Measurements from ENCODE around the gene NUCB1.

DNA sequence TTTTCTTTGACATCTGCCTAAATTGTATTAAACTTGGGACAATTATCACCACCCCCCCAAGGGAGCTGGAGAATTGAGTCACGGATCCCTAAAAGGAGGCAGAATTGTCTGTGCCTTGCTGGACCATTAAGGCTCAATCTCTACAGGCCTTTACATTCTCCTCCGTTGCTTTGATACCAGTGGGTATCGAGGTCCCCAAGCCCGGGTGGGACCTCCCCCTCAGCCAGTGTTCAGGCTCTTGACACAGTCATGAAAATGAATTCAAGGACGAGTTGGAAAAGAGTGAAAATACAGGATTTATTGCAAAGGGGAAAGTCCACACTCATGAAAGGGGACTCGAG, 22.3 kb upstream of the NUCB1 start:
- TF ChIP-seq, protein P1, sequence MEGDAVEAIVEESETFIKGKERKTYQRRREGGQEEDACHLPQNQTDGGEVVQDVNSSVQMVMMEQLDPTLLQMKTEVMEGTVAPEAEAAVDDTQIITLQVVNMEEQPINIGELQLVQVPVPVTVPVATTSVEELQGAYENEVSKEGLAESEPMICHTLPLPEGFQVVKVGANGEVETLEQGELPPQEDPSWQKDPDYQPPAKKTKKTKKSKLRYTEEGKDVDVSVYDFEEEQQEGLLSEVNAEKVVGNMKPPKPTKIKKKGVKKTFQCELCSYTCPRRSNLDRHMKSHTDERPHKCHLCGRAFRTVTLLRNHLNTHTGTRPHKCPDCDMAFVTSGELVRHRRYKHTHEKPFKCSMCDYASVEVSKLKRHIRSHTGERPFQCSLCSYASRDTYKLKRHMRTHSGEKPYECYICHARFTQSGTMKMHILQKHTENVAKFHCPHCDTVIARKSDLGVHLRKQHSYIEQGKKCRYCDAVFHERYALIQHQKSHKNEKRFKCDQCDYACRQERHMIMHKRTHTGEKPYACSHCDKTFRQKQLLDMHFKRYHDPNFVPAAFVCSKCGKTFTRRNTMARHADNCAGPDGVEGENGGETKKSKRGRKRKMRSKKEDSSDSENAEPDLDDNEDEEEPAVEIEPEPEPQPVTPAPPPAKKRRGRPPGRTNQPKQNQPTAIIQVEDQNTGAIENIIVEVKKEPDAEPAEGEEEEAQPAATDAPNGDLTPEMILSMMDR (optimal IDR thresholded peaks at IDR 0.05 in 1 of 3, IDR thresholded peaks at IDR 0.05 in 1 of 3, conservative IDR thresholded peaks at IDR 0.05 in 1 of 3; ENCODE audit: extremely low read depth in 1 of 3, insufficient read depth in 2 of 3, low read length in 3 of 3): no peak
- no peak for TF ChIP-seq EZH2 (IDR thresholded peaks at IDR 0.05; ENCODE audit: low read length)

All from keratinocyte (primary cell).